ENCODE measurements around the gene ANO7. TPM values are rescaled to one million over a fixed set of nuclear protein-coding genes. Genes with fewer than 3 reads are reported as not detected.

ANO7 gene
- total RNA-seq, 1 experiment from 2014 or later = 0.84 TPM

- peaks cover 0 to 11% of the 10 kb centered on the region in 2 experiments; a peak in 2 of 4 replicates for H3K36me3 ChIP-seq (ENCODE audit: control insufficient read depth in 1 of 2, insufficient read depth in 2 of 2, low read length in 2 of 2)
- POLR2A ChIA-PET = no interaction called here
- CTCF ChIA-PET = no interaction called here
- H4K20me1 ChIP-seq (ENCODE audit: insufficient read depth) = no peaks in the 10 kb centered on the region
- no peaks in the 10 kb centered on the region for H3K27me3 ChIP-seq (ENCODE audit: insufficient read depth, low read length)
- no peaks in the 10 kb centered on the region for H3K9me2 ChIP-seq (ENCODE audit: insufficient read depth)
- no TSS peak for BruUV-seq (replicated peaks)
- peaks cover 0 to under 1% of the 10 kb centered on the region in 2 experiments; a peak in 2 of 4 replicates for H3K4me1 ChIP-seq (ENCODE audit: control insufficient read depth in 1 of 2, insufficient read depth in 2 of 2, low read length in 2 of 2)
- H3K79me2 ChIP-seq (ENCODE audit: insufficient read depth, low read length) = no peaks in the 10 kb centered on the region
- H3K27ac ChIP-seq (ENCODE audit: low read depth, low read length) = no peak overlapping the region
- TF ChIP-seq CEBPB (IDR thresholded peaks at IDR 0.05; ENCODE audit: low read depth) = no peak
- TF ChIP-seq SRF (IDR thresholded peaks at IDR 0.05; ENCODE audit: low read depth) = no peak
- TF ChIP-seq ZBTB33 (IDR thresholded peaks at IDR 0.05; ENCODE audit: extremely low read depth, insufficient replicate concordance, low read length) = no peak
- no peak for TF ChIP-seq POLR2AphosphoS5 (IDR thresholded peaks at IDR 0.05; ENCODE audit: low read depth, low read length)
- no peak for TF ChIP-seq FOSL1 (IDR thresholded peaks at IDR 0.05; ENCODE audit: low read depth)
- TF ChIP-seq SP1 (IDR thresholded peaks at IDR 0.05; ENCODE audit: low read depth) = no peak
- TF ChIP-seq RAD21 (IDR thresholded peaks at IDR 0.05; ENCODE audit: low read depth) = no peak
- TF ChIP-seq TCF7L2 (IDR thresholded peaks at IDR 0.05; ENCODE audit: borderline replicate concordance, extremely low read depth, insufficient read depth, insufficient read length) = no peak
- no peak for TF ChIP-seq EGR1 (IDR thresholded peaks at IDR 0.05; ENCODE audit: low read depth)
- no peak for TF ChIP-seq MAX (IDR thresholded peaks at IDR 0.05)
- no peak for TF ChIP-seq CBX3 (IDR thresholded peaks at IDR 0.05; ENCODE audit: low read depth)
- TF ChIP-seq SIN3A (IDR thresholded peaks at IDR 0.05; ENCODE audit: low read depth) = no peak
- TF ChIP-seq JUND (IDR thresholded peaks at IDR 0.05) = no peak
- no peak for TF ChIP-seq EZH2 (IDR thresholded peaks at IDR 0.05)
- TF ChIP-seq, protein P1, sequence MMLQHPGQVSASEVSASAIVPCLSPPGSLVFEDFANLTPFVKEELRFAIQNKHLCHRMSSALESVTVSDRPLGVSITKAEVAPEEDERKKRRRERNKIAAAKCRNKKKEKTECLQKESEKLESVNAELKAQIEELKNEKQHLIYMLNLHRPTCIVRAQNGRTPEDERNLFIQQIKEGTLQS (IDR thresholded peaks at IDR 0.05) = no peak
- no peak for TF ChIP-seq EZH2phosphoT487 (IDR thresholded peaks at IDR 0.05; ENCODE audit: borderline replicate concordance)
- no peak for TF ChIP-seq ZFX (IDR thresholded peaks at IDR 0.05)
- TF ChIP-seq ELF1 (IDR thresholded peaks at IDR 0.05; ENCODE audit: borderline replicate concordance, low read depth) = no peak
- no peak for TF ChIP-seq POLR2A (IDR thresholded peaks at IDR 0.05; ENCODE audit: borderline replicate concordance, extremely low read depth, insufficient read depth, insufficient read length)
- no peak for TF ChIP-seq CTCF (IDR thresholded peaks at IDR 0.05 in 2 of 3, conservative IDR thresholded peaks at IDR 0.05 in 1 of 3; ENCODE audit: borderline replicate concordance in 1 of 3, insufficient read depth in 1 of 3, low read depth in 2 of 3, low read length in 2 of 3)
- H3K4me2 ChIP-seq (ENCODE audit: low read length) = no peak overlapping the region
- H2AFZ ChIP-seq (ENCODE audit: low read depth, low read length, poor library complexity, severe bottlenecking) = no peak overlapping the region
- RAD21 ChIA-PET (ENCODE audit: low non-redundant PET in 1 of 2, low total read pairs in 2 of 2, uncharacterized antibody in 2 of 2, unreplicated experiment in 2 of 2) = no interaction called here
- no peak for DNase-seq (ENCODE audit: low read depth, low spot score)
- intact Hi-C loops (cut with micrococcal nuclease) = no loop called here
- H3K9me3 ChIP-seq (ENCODE audit: control insufficient read depth in 1 of 2, insufficient read depth in 1 of 2, low read depth in 1 of 2, low read length in 2 of 2) = no peaks in the 10 kb centered on the region
- ATAC-seq = no peak
- H3K4me3 ChIP-seq (replicated peaks in 1 of 2; ENCODE audit: low read depth in 1 of 2, low read length in 2 of 2) = no peak overlapping the region
- no peak overlapping the region for H3K9ac ChIP-seq (ENCODE audit: low read length)
Measured at GRCh38 chr2:241158546-241158900, 30.0 kb upstream of the ANO7 start.
